Dermis microvascular lymphatic vessel endothelial cell (primary cell): ENCODE results near the gene POGLUT2. TPM values are rescaled to one million over a fixed set of nuclear protein-coding genes. Genes with fewer than 3 reads are reported as not detected.

Experiments
- DNase-seq, 2 donors: peaks; one replicate each; pipeline versions ENCODE4 v3.0.0 to v3.0.0-alpha.2; 2010; ENCODE audit warnings: low read depth in 2 of 2
- total RNA-seq: library from RNA; depleted of rRNA; stranded (reverse); fragments of >200 nt; gene quantifications from 2 replicates; pipeline ENCODE4 v1.2.1, GENCODE V29; 2014

POGLUT2 gene
- total RNA-seq, result 14.5 and 19.5 TPM in 2 replicates

GRCh38 chr13:102798581-102799425, at the start of gene POGLUT2, which contains the start of gene BIVM:
POGLUT2 (minus strand) TSS chr13:102798976; CDS start chr13:102798670, 306 bp downstream.
BIVM (plus strand) TSS chr13:102799119; CDS start chr13:102807268, 8,149 bp downstream.
- DNase-seq, result peak; percentile 84 to 94

GRCh38 chr13:102847272-102848234, 48.8 kb upstream of the POGLUT2 start:
- peak; percentile 36 to 52 for DNase-seq

DNA sequence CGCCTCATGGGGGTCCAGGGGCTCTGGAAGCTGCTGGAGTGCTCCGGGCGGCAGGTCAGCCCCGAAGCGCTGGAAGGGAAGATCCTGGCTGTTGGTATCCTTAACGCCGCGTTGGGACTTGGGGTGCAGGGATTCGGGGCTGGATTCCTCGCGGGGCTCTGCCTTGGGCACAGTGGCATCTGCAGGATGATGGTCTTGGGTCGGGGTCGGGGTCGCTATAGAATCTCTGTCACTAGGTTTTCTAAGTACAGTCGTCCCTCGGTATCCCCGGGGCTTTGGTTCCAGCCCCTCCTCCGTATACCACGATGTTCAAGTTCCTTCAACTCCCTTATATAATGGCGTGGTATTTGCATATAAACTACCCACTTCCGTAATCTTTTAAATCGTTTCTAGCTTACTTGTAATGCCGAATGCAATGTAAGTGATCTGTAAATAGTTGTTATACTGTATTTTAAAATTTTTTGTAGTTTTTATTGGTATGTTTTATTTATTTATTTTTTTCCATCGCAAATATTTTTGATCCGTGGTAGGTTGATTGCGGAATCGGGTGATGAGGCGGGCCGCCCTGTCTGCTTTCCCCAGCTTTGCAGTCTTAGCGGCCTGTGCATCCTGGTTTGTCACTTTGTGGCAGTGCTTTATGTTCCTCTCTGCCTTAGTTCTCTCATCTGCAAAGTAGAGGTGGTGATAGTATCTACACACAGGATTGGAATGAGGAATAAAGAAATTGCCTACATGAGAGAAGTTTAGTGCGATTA, 47.7 kb upstream of the POGLUT2 start:
- peak in 1 of 2 donors; percentile 56 for DNase-seq

DNA sequence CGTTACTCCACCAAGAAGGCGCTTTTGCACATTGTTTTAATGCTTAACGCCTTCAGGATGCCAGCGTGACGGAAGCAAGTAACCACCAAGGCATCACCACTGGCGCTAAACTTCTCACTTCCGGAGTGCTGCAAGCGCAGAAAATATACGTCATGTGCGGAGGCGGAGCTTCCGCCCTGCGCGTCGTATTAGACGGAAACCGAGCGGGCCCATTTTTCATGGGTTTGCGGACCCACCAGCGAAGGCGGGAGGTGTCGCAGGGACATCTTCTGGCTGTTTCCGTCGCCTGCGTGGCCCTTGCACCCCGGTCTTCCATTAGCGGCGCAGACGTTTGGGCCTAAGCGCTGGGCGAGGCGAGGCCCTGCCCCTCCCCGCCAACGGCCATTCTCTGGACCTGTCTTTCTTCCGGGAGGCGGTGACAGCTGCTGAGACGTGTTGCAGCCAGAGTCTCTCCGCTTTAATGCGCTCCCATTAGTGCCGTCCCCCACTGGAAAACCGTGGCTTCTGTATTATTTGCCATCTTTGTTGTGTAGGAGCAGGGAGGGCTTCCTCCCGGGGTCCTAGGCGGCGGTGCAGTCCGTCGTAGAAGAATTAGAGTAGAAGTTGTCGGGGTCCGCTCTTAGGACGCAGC, 47.0 kb upstream of the POGLUT2 start, which contains the start of gene ERCC5:
TSS of gene ERCC5 (plus strand) at position 403 of the 631 bp plus-strand sequence. CDS start 235 bp downstream, outside the sequence.
- peak; percentile 93 to 95 for DNase-seq

DNA sequence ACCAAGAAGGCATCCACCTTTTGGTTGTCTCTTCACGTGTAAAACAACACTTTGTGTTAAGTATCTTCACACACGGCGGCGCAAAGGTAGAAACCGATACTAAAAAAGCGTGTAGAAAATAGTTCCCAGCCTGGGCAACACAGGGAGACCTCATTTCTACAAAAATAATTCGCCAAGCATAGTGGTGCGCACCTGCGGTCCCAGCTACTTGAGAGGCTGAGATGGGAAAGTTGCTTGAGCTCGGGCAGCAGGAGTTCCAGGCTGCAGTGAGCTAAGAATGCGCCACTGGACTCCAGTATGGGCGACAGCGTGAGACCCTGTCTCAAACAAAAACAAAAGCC, 46.5 kb upstream of the POGLUT2 start:
- no peak for DNase-seq

GRCh38 chr13:102839462-102839861, 40.7 kb upstream of the POGLUT2 start:
- no peak for DNase-seq

DNA sequence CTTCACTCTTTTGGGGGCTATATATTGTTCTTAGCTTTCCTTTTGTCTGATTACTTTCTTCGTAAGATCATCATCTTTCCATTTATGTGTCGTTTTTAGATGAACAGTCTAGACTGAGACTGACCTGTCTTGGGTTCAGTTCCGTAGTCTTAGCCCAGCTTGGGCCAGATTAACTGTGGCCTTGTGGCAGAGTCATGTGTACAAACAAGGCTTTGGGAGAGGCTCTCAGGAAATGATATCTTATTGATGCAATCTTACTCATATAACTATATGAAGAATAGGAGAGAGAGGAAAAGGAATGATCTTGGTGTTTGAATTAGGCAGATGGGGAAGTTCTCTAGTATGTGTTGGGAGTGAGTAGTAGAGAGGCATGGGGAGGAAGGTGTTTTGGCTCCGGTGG, 40.2 kb upstream of the POGLUT2 start:
- no peak for DNase-seq

DNA sequence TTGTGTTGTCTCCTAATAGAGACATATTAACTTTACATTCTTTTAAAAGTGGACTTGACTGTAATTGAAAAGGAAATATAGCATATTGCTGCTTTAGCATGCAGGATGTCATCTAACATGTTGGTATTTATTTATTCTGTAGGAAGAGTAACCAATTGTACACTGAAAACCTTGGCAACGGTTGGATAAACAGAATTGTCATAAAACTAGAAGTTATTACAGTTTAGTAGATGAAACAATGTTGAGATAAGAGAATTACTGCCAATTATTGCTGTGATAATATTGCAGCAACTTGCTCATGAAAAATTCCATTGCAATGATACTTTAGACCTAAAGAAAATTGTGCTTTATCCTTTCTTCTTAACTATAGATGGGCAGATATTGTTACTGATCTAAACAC, 39.5 kb upstream of the POGLUT2 start:
- no peak for DNase-seq

GRCh38 chr13:102836471-102836870, 37.7 kb upstream of the POGLUT2 start:
- DNase-seq, result no peak

- no peak for DNase-seq
These were observed 31.9 kb upstream of the POGLUT2 start for GRCh38 chr13:102830646-102831045.

GRCh38 chr13:102825921-102826706, 27.3 kb upstream of the POGLUT2 start:
- DNase-seq, result peak in 1 of 2 donors; percentile 37

- DNase-seq, result no peak
These were observed 26.6 kb upstream of the POGLUT2 start for GRCh38 chr13:102825400-102825799.

- DNase-seq, result no peak
These were observed 19.1 kb upstream of the POGLUT2 start for GRCh38 chr13:102817907-102818306.

GRCh38 chr13:102817241-102817640, 18.5 kb upstream of the POGLUT2 start:
- DNase-seq, result no peak

DNA sequence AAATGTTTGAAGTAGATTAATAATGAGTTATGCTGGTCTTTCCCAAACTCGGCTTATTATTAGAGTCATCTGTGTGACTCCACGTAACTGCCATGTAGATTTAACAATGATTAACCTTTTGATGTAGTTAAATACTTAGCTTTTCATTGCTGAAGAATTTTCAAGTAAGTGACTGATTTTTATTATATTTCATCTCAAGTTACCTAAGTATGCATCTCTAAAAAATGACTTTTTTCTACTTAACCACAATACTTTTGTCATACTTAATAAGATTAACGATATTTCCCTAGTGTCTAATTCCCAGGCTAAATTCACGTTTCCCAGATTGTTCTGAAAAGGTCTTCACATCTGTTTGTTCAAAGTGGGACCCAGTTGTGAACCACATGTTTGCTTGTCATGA, 17.9 kb upstream of the POGLUT2 start:
- DNase-seq, result no peak

- no peak for DNase-seq
These were observed 17.0 kb upstream of the POGLUT2 start for GRCh38 chr13:102815788-102816187.

DNA sequence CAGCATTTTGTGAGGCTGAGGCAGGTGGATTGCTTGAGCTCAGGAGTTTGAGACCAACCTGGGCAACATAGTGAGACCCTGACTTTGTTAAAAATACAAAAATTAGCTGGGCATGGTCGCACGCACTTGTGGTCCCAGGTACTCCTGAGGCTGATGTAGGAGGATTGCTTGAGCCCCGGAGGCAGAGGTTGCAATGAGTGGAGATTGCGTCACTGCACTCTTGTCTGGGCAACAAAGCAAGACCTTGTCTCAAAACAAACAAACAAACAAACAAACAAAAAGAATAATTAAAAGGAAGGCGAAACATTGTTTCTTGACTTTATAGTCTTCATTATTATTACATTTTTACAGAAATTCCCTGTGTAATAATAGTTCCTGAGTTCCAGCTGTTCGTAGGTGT, 16.0 kb upstream of the POGLUT2 start:
- DNase-seq, result no peak

- no peak for DNase-seq
These were observed 15.3 kb upstream of the POGLUT2 start for GRCh38 chr13:102814025-102814607.

DNA sequence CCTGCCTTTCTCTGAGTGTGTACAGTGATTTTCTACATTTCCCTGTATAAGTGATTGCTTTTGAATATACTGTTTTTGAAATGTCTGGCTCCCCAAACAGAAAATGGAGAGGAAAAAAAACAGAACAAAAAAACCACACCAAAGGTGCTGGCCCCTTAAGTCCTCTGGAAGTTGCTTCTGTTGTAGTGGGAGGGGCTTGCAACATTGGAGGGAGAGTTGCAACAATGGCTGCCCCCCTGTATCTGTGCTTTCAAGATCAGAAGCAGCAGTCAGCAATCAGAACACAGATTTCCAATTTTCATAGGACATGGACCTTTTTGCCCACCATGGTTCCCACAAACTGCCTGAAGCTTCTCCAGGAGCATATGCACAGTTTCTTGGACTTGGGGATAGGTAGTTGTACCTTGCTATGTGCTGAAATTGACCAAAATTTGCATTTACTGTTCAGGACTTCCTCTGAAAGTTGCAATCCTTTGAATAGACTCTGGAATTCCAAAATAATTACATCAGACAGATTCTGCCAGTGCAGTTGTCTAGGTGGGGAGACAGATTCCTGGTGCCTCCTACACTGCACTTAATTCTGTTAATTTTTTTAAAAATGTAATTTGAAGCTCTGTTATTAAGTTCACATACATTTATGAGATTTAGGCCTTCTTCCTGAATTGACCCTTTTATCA, 14.0 kb upstream of the POGLUT2 start:
- DNase-seq, result no peak
